ENCODE data around the gene RAD52.

Gene RAD52

DNA sequence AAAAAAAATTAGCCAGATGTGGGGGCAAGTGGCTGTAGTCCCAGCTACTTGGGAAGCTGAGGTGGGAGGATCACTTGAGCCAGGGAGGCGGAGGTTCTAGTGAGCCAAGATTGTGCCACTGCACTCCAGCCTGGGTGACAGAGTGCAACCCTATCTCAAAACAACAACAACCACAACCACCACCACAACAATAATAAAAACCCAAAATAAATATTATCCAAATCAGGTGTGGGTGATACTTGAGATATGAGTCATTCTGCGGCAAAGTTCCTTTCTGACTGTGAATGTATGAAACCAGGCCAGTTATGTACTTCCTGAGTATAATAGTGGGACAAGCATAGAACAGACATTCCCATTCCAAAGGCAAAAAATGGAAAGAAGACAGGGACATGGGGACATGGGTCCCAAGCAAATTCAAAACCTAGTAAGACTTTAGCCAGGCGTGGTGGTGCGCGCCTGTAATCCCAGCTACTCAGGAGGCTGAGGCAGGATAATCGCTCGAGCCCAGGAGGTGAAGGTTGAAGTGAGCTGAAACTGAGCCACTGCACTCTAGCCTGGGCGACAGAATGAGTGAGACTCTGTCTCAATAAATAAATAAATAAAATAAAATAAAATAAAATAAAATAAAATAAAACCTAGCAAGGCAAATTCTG, 31.8 kb upstream of the RAD52 start:
- in situ Hi-C loops (cut with MboI; ENCODE audit: low sequenced_read_pairs, unreplicated experiment): no loop called here
- no peak for TF ChIP-seq CTCF (IDR thresholded peaks at IDR 0.05; ENCODE audit: borderline replicate concordance, control extremely low read depth, extremely low read depth, insufficient read depth, missing control alignments)

DNA sequence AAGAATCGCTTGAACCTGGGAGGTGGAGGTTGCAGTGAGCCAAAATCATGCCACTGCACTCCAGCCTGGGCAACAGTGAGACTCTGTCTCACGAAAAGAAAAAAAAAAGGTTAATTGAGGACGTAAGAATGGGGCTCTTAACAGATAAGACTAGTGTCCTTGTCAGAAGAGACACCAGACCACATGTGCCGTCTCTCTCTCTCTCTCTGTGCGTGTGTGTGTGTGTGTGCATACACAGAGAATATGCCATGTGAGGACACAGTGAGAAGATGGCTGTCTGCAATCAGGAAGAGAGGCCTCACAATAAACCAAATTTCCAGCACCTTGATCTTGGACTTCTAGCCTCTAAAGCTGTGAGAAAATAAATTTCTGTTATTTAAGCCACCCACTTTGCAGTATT, 29.9 kb upstream of the RAD52 start:
- TF ChIP-seq CTCF (IDR thresholded peaks at IDR 0.05; ENCODE audit: borderline replicate concordance, control extremely low read depth, extremely low read depth, insufficient read depth, missing control alignments): no peak
- in situ Hi-C loops (cut with MboI; ENCODE audit: low sequenced_read_pairs, unreplicated experiment): no loop called here
- DNase-seq (ENCODE audit: low spot score): no peak

More for the DNA sequence above, 31.8 kb upstream of the RAD52 start:
- DNase-seq (ENCODE audit: low spot score): no peak

DNA sequence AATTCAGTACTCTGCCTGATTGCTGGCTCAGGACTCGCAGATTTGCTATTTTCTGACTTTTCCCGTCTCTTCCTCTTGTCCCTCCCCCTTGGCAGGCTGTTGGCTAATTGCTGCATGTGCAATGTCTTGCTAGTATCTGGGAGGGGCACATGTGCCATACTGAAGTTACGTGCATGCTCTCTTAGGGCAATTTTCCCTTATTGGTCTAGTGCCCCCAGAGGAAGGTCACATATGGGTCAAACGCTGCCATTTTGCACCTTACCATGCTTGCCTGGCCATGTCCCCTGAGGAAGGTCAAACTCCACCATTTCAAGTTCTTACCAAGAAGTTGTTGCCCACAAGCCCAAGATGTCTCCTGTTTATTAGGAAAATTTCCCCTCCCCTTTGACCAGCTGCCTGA, 27.7 kb upstream of the RAD52 start:
- in situ Hi-C loops (cut with MboI; ENCODE audit: low sequenced_read_pairs, unreplicated experiment): no loop called here
- no peak for TF ChIP-seq CTCF (IDR thresholded peaks at IDR 0.05; ENCODE audit: borderline replicate concordance, control extremely low read depth, extremely low read depth, insufficient read depth, missing control alignments)
- no peak for DNase-seq (ENCODE audit: low spot score)

GRCh38 chr12:976644-977043, 27.1 kb upstream of the RAD52 start:
- in situ Hi-C loops (cut with MboI; ENCODE audit: low sequenced_read_pairs, unreplicated experiment): no loop called here
- no peak for DNase-seq (ENCODE audit: low spot score)
- no peak for TF ChIP-seq CTCF (IDR thresholded peaks at IDR 0.05; ENCODE audit: borderline replicate concordance, control extremely low read depth, extremely low read depth, insufficient read depth, missing control alignments)

DNA sequence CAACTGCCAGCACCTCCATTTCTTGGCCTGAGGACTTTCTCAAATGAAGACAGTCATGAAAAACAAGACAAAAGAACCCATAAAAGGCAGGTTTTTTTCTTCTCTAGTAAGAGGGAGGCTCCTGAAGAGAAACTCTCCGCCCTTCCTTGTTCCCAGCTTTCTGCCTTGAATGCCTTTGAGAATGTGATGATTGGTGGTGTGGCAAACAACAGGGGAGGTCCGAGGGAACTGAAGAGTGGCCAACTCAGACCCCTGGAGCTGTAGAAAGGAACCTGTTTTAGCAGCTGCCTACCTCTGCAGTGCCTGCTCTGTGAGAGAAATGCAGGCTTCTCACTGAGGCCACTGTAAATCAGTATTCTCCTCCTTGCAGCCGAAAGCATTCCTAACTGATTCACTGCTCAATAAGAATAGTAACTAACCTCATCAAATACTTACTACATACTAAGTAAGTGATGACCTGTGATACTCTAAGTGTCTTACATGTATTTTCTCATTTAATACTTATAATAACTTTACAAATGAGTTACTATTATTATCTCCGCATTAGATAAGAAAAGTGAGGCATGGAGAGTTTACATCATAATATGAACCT, 24.9 kb upstream of the RAD52 start:
- no peak for TF ChIP-seq CTCF (IDR thresholded peaks at IDR 0.05; ENCODE audit: borderline replicate concordance, control extremely low read depth, extremely low read depth, insufficient read depth, missing control alignments)
- in situ Hi-C loops (cut with MboI; ENCODE audit: low sequenced_read_pairs, unreplicated experiment): no loop called here

GRCh38 chr12:971991-972390, 22.5 kb upstream of the RAD52 start:
- no peak for TF ChIP-seq CTCF (IDR thresholded peaks at IDR 0.05; ENCODE audit: borderline replicate concordance, control extremely low read depth, extremely low read depth, insufficient read depth, missing control alignments)
- in situ Hi-C loops (cut with MboI; ENCODE audit: low sequenced_read_pairs, unreplicated experiment): no loop called here
- no peak for DNase-seq (ENCODE audit: low spot score)

More for the DNA sequence above, 24.9 kb upstream of the RAD52 start:
- DNase-seq (ENCODE audit: low spot score): no peak
